Coronary artery (tissue), 2 donors: ENCODE measurements around the gene ZNF503.

Experiments used
- DNase-seq: peaks from one replicate; pipeline ENCODE4 v3.0.0-alpha.2; 2017; ENCODE audit warnings: low spot score
- H3K27ac ChIP-seq, 2 donors: fragments of 200-600 bp; sonication (generic); one replicate each; pipeline ENCODE4 v1.5.1; 2016 to 2019
- H3K4me3 ChIP-seq: fragments of 200-600 bp; sonication (generic); 2 replicates; pipeline ENCODE4 v1.5.1; 2016; ENCODE audit warnings: mild to moderate bottlenecking, moderate library complexity
- CTCF ChIP-seq: fragments of 200-600 bp; sonication (generic); IDR thresholded peaks from one replicate; pipeline ENCODE4 v1.5.1; 2019; ENCODE audit warnings: antibody characterized with exemption

Gene ZNF503, protein sequence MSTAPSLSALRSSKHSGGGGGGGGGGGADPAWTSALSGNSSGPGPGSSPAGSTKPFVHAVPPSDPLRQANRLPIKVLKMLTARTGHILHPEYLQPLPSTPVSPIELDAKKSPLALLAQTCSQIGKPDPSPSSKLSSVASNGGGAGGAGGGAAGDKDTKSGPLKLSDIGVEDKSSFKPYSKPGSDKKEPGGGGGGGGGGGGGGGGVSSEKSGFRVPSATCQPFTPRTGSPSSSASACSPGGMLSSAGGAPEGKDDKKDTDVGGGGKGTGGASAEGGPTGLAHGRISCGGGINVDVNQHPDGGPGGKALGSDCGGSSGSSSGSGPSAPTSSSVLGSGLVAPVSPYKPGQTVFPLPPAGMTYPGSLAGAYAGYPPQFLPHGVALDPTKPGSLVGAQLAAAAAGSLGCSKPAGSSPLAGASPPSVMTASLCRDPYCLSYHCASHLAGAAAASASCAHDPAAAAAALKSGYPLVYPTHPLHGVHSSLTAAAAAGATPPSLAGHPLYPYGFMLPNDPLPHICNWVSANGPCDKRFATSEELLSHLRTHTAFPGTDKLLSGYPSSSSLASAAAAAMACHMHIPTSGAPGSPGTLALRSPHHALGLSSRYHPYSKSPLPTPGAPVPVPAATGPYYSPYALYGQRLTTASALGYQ

DNA sequence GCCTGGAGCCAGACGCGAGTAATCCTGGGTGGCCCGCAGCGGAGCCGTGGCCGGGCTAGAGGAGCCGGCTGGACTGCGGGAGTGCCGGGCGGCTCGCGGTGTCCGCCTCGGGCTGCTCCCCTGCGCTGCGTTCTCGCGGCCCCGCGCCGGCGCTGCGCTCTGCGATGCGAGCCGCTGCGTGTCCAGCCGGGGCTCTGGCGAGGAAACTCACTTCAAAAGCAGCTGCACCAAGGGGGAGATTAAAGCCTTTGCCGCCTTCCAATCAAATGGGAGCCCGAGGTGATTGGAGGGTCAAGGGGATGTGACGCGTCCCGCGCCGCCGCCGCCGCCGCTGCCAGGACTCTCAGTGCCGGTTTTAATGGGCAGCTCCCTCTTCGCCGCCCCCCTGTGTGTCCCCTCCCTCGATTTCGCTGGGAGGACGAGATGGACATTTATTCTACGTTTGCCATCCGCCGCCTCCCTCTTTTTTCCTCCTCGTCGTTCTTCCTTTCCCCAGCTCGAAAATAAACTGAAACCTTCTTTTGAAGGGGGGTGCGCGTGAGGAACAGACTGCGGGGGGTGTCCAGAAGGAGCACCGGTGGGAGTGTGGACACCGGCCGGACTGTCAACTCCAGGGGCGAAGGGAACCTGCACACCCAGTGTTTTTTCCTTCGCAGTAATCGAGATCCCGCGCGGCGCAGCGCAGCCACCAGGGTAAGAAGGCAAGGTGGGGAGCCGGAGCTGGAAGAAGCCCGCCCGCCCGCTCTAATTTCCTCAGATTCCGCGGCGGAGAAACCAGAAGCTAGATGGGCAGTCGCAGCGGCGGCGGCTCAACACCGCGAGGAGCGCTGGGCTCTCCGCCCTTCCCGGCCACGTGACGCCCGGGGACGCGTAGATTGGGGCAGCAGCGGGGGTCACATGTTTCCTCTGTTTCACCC is at the start of gene ZNF503:
TSS of gene ZNF503 (minus strand) at position 196 of the 917 bp plus-strand sequence. CDS start 345 bp downstream, outside the sequence.
- peak; percentile 26 for TF ChIP-seq CTCF
- DNase-seq = peak; percentile 99
- Histone ChIP-seq H3K27ac (peak within 1 kb of the TSS; percentile 78 to 100), H3K4me3 (peak within 1 kb of the TSS; percentile 96)

DNA sequence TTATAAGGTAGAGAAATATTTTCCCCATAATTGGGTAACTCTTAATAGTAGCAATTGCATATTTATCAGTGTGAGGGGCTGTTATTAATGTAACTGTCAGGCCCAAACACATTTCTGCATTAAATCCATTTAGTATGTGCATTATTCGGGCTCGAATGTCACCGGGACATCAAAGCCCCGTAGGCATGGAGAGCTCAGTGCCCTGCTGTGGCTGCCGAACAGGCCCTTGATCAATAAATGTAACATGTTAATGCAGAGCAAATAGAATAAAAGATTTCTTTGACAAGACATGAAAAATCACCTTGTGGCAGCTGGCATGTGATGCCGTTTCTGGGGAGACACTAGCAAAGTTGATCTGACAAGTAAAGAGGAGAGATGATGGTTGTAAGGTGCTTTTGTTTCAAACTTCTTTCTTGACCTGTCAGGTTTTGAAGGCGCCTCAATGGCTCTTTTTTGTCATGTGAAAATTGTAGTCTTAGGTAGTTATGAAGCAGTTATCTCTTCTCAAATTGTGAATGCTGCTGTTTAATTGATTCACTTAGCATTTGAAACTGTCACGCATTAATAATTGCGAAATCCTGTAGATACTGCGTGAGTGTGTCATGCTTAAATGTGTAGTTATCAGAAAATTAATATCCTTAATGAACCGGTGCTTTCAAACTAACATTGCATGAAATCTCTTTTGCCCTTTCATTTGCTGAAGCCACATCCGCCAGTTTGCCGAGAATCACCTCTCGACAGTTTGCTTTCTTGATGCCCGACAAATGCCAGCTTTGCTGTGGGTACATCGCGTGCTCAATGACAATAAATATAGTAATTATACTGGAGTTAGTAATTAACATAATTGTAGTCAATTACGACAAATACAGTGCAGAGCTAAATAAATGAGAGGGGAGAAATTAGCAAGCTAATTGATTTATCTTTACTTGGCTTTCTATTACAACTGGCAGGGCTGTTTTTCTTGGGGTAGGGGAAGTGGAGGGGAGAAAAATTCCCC is 49.4 kb upstream of the ZNF503 start:
- no peak for TF ChIP-seq CTCF
- Histone ChIP-seq H3K27ac (no peak overlapping the region), H3K4me3 (no peak overlapping the region)
- no peak for DNase-seq

GRCh38 chr10:75450075-75450445 is 48.5 kb upstream of the ZNF503 start:
- Histone ChIP-seq H3K4me3 (no peak overlapping the region), H3K27ac (no peak overlapping the region)
- TF ChIP-seq CTCF = no peak
- DNase-seq = no peak

DNA sequence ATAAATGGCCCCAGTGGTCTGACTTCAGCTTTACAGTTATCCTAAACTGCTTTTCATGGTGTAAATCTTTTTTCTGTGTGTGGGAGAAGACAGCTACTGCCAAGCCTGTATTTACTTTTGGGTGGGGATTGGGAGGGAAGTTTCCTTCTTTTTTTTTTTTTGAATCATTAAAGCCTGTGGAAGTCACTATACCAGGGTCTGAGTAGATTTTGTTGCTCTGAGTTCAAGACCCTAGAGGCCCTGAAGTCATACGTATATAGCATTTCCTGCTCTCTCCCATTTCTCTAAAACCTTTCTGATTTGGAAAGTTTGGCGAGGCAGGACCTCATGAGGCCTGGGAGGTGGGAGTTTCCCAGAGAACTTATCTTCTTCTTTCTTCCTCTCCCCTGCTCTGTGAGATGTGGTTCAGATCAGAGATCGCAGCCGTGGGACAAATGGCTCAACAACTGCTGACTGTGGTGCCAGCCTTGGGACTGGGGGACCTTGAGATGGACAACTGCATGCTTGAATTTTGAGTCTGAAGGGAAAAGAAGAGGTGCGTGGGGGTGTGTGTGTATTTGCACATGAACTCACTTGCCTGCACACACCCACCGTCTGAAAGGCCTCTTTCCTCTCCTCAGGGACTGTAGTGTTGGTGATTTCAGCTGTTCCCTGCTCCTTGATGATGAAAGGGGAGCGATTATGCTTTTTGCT is 48.0 kb upstream of the ZNF503 start:
- Histone ChIP-seq H3K27ac (no peak overlapping the region), H3K4me3 (no peak overlapping the region)
- DNase-seq = no peak
- no peak for TF ChIP-seq CTCF

DNA sequence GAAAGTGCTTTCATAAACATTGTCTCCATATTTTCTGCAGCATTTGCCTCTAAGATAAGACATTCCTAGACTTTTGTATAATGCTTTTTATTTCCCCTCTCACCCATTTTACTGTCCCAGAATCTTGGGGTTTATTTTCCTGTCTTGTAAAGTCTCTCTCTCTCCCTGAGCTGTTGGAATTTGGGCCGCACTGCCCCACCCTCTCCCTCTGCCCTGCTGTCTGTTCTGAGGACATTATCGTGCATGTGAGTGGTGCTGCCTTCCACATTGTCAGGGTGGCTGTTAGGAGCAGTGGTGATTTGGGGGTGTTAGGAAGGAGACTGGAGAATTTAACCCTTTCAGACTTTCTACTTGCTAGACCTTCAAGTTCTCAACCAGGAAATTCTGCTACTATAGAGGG is 46.6 kb upstream of the ZNF503 start:
- no peak for TF ChIP-seq CTCF
- Histone ChIP-seq H3K27ac (no peak overlapping the region), H3K4me3 (no peak overlapping the region)
- no peak for DNase-seq

DNA sequence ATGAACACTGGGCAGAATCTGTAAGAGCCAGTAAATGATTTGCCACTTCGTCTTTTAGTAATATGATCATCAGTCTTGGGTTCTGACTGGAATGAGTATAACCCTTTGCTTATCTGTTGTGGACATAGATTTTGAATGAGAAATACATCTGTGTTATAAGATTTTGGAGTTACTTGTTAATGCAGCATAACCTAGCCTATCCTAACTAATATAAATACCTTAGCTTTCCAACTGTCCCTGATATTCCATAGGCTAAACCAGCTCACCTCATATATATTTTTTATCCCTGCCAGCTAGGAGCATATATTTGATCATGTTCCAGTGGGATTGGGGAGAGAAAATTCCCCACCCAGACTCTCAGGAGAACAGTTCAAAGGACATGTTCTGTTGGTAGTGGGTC is 44.9 kb upstream of the ZNF503 start:
- no peak for DNase-seq
- no peak overlapping the region for H3K4me3 ChIP-seq
- H3K27ac ChIP-seq = no peak overlapping the region
- no peak for TF ChIP-seq CTCF
